Measurements from ENCODE around the gene MADCAM1.

The MADCAM1 gene

DNA sequence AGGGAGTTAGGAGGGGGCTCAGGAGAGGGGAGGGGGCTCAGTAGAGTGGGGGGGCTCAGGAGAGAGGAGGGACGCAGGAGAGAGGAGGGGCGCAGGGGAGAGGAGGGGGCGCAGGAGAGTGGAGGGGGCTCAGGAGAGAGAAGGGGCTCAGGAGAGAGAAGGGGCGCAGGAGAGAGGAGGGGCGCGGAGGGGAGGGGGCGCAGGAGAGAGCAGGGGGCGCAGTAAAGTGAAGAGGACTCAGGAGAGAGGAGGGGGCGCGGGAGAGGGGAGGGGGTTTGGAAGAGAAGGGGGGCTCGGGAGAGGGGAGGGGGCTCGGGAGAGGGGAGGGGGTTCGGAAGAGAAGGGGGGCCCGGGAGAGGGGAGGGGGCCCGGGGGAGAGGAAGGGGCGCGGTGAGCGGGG is 700 bp downstream of the MADCAM1 start:
- POLR2A ChIA-PET, result no interaction called here
- CTCF ChIA-PET, result interaction anchor here (1.8 to 1.9 kb wide), 2 partner anchors 10 to 14 kb away, joined by 8 to 22 read pairs; no protein-coding TSS in a partner anchor
- TF ChIP-seq, protein P1, sequence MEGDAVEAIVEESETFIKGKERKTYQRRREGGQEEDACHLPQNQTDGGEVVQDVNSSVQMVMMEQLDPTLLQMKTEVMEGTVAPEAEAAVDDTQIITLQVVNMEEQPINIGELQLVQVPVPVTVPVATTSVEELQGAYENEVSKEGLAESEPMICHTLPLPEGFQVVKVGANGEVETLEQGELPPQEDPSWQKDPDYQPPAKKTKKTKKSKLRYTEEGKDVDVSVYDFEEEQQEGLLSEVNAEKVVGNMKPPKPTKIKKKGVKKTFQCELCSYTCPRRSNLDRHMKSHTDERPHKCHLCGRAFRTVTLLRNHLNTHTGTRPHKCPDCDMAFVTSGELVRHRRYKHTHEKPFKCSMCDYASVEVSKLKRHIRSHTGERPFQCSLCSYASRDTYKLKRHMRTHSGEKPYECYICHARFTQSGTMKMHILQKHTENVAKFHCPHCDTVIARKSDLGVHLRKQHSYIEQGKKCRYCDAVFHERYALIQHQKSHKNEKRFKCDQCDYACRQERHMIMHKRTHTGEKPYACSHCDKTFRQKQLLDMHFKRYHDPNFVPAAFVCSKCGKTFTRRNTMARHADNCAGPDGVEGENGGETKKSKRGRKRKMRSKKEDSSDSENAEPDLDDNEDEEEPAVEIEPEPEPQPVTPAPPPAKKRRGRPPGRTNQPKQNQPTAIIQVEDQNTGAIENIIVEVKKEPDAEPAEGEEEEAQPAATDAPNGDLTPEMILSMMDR (IDR thresholded peaks at IDR 0.05; ENCODE audit: insufficient read depth, low read length, missing control alignments), result no peak
- H3K4me3 ChIP-seq (ENCODE audit: low read depth, low read length), result no peak overlapping the region
- no peak for DNase-seq (ENCODE audit: low read depth, low spot score)

DNA sequence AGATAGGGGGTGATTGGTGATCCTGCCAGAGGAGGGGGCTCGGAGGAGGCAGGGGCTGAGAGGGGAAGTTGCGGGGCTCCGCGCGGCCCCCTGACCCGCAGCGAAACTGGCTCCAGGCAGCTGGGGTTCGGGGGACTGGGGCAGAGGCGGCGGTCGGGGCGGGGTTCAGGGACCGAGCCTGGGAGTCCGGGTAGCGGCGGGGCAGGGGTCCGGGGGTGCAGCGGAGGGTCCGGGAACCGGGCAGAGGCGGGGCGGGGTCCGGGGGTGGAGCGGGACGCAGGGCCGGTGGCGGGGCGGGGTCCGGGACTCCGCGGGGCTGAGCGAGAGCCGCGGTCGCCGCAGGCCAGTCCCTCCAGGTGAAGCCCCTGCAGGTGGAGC is 1.2 kb downstream of the MADCAM1 start:
- TF ChIP-seq, protein P1 (IDR thresholded peaks at IDR 0.05; ENCODE audit: insufficient read depth, low read length, missing control alignments), result no peak
- ChIA-PET CTCF (interaction anchor here (1.8 to 1.9 kb wide), 2 partner anchors 9 to 14 kb away, joined by 8 to 22 read pairs; no protein-coding TSS in a partner anchor), POLR2A (no interaction called here)
- DNase-seq (ENCODE audit: low read depth, low spot score), result no peak
- no peak overlapping the region for H3K4me3 ChIP-seq (ENCODE audit: low read depth, low read length)

DNA sequence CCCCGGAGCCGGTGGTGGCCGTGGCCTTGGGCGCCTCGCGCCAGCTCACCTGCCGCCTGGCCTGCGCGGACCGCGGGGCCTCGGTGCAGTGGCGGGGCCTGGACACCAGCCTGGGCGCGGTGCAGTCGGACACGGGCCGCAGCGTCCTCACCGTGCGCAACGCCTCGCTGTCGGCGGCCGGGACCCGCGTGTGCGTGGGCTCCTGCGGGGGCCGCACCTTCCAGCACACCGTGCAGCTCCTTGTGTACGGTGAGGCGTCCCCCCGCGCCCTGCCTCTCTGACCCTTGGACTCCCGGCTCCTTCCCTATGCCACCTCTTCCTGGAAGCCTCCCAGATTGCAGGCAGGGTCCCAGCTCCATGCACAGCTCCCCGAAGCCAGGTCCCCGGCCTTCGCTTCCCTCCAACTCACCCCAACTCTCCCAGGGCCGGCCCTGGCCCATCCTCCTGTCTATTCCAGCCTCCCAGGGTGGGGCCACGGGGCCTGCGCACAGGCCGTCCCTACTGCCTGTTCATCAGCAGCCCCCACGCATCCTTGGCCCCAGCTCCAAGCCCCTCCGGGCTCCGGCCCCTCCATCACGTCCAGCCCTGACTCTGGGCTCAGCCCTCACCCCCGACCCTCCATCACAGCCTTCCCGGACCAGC is 1.7 kb downstream of the MADCAM1 start:
- no peak for DNase-seq (ENCODE audit: low read depth, low spot score)
- ChIA-PET CTCF (interaction anchor here (1.8 to 1.9 kb wide), 2 partner anchors 9 to 13 kb away, joined by 8 to 22 read pairs; no protein-coding TSS in a partner anchor), POLR2A (no interaction called here)
- no peak overlapping the region for H3K4me3 ChIP-seq (ENCODE audit: low read depth, low read length)
- TF ChIP-seq, protein P1 (IDR thresholded peaks at IDR 0.05; ENCODE audit: insufficient read depth, low read length, missing control alignments), result no peak

DNA sequence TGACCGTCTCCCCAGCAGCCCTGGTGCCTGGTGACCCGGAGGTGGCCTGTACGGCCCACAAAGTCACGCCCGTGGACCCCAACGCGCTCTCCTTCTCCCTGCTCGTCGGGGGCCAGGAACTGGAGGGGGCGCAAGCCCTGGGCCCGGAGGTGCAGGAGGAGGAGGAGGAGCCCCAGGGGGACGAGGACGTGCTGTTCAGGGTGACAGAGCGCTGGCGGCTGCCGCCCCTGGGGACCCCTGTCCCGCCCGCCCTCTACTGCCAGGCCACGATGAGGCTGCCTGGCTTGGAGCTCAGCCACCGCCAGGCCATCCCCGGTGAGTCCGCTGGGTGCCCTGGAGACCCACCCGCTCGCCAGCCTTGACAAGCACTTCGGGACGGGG is 2.2 kb downstream of the MADCAM1 start:
- POLR2A ChIA-PET, result no interaction called here
- no peak for DNase-seq (ENCODE audit: low read depth, low spot score)
- TF ChIP-seq, protein P1 (IDR thresholded peaks at IDR 0.05; ENCODE audit: insufficient read depth, low read length, missing control alignments), result no peak
- CTCF ChIA-PET, result interaction anchor here (1.8 to 1.9 kb wide), 2 partner anchors 8 to 13 kb away, joined by 8 to 22 read pairs; no protein-coding TSS in a partner anchor
- H3K4me3 ChIP-seq (ENCODE audit: low read depth, low read length), result no peak overlapping the region

DNA sequence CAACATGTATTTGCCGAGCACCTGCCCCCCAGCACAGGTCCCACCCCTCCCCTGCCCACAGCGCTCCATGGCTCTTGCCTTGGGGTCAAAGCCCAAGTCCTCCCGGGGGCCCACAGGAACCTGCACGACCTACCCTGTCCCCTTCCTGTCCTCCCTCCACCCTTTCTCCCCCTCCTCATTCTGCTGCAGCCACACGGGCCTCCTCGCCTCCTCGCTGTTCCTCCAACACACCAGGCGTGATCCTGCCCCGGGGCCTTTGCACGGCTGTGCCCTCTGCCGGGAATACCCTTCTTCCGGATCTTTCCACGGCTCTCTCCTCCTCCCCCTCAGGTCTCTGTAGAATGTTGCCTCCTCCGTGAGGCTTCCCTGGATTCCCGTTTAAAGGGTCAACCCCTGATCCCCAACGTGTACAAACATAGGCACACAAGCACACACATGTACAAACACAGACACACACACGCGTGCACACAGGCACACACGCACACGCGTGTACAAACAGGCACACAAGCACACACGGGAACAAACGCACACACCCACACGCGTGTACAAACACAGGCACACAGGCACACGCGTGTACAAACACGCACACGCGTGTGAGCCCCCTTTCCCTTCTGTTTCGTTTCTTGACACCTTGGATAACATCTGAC is 2.8 kb downstream of the MADCAM1 start:
- POLR2A ChIA-PET, result no interaction called here
- CTCF ChIA-PET, result interaction anchor here (1.9 kb wide), 1 partner anchor 7 kb away, joined by 22 read pairs; no protein-coding TSS in a partner anchor
- no peak overlapping the region for H3K4me3 ChIP-seq (ENCODE audit: low read depth, low read length)
- DNase-seq (ENCODE audit: low read depth, low spot score), result no peak
- TF ChIP-seq, protein P1 (IDR thresholded peaks at IDR 0.05; ENCODE audit: insufficient read depth, low read length, missing control alignments), result no peak

DNA sequence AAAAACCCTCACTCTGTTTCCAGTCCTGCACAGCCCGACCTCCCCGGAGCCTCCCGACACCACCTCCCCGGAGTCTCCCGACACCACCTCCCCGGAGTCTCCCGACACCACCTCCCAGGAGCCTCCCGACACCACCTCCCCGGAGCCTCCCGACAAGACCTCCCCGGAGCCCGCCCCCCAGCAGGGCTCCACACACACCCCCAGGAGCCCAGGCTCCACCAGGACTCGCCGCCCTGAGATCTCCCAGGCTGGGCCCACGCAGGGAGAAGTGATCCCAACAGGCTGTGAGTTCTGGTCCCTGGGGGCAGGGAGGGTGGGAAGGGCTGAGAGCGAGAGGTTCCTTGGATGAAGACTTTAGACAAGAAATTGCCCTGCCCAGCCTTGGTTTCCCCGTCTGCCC is 5.4 kb downstream of the MADCAM1 start:
- CTCF ChIA-PET, result no interaction called here
- POLR2A ChIA-PET, result no interaction called here
- no peak for DNase-seq (ENCODE audit: low read depth, low spot score)
- TF ChIP-seq, protein P1 (IDR thresholded peaks at IDR 0.05; ENCODE audit: insufficient read depth, low read length, missing control alignments), result no peak
- no peak overlapping the region for H3K4me3 ChIP-seq (ENCODE audit: low read depth, low read length)

Measured in AG04449 (cell line).